ENCODE results near the gene RXRA.

- TF ChIP-seq CTCF (IDR thresholded peaks at IDR 0.05; ENCODE audit: low read length): no peak
- TF ChIP-seq EZH2 (IDR thresholded peaks at IDR 0.05; ENCODE audit: borderline replicate concordance, low read length): no peak
These were observed 20.8 kb downstream of the RXRA start for GRCh38 chr9:134346840-134347583.
